NCI-H748 treated with DMSO at 0.1 percent for 48 hours (cell line): ENCODE measurements around the gene PTPRZ1.

Experiments used
- DNase-seq: peaks from one replicate; lab custom pipeline; 2025; lab: John Stamatoyannopoulos, UW

Gene PTPRZ1

GRCh38 chr7:121891731-121892130, 18.8 kb downstream of the PTPRZ1 start:
- no peak for DNase-seq

GRCh38 chr7:121901026-121901425, 28.1 kb downstream of the PTPRZ1 start:
- no peak for DNase-seq

- DNase-seq: no peak
These were observed 31.2 kb downstream of the PTPRZ1 start for GRCh38 chr7:121904120-121904519.

- DNase-seq: no peak
These were observed 35.1 kb downstream of the PTPRZ1 start for GRCh38 chr7:121908042-121908441.

- no peak for DNase-seq
These were observed 36.9 kb downstream of the PTPRZ1 start for GRCh38 chr7:121909716-121910345.

- DNase-seq: no peak
These were observed 41.1 kb downstream of the PTPRZ1 start for GRCh38 chr7:121913947-121914675.

- DNase-seq: no peak
These were observed 41.8 kb downstream of the PTPRZ1 start for GRCh38 chr7:121914676-121915279.

- no peak for DNase-seq
These were observed 43.2 kb downstream of the PTPRZ1 start for GRCh38 chr7:121916211-121916610.

GRCh38 chr7:121919986-121920385, 47.0 kb downstream of the PTPRZ1 start:
- no peak for DNase-seq

GRCh38 chr7:121924269-121925186, 51.6 kb downstream of the PTPRZ1 start:
- no peak for DNase-seq

GRCh38 chr7:121931149-121931902, 58.4 kb downstream of the PTPRZ1 start:
- DNase-seq: no peak

GRCh38 chr7:121932768-121933167, 59.8 kb downstream of the PTPRZ1 start:
- DNase-seq: no peak

- DNase-seq: no peak
These were observed 64.1 kb downstream of the PTPRZ1 start for GRCh38 chr7:121936951-121937623.

- DNase-seq: no peak
These were observed 65.6 kb downstream of the PTPRZ1 start for GRCh38 chr7:121938429-121938996.

- no peak for DNase-seq
These were observed 68.0 kb downstream of the PTPRZ1 start for GRCh38 chr7:121940918-121941317.

- DNase-seq: no peak
These were observed 68.9 kb downstream of the PTPRZ1 start for GRCh38 chr7:121941830-121942229.

GRCh38 chr7:121945066-121945465, 72.1 kb downstream of the PTPRZ1 start:
- no peak for DNase-seq

GRCh38 chr7:121945480-121946236, 72.7 kb downstream of the PTPRZ1 start:
- no peak for DNase-seq

GRCh38 chr7:121953164-121953563, 80.2 kb downstream of the PTPRZ1 start:
- no peak for DNase-seq

GRCh38 chr7:121953601-121954000, 80.6 kb downstream of the PTPRZ1 start:
- DNase-seq: no peak
